Measurements from ENCODE around the gene PRKCZ.

PRKCZ gene

DNA sequence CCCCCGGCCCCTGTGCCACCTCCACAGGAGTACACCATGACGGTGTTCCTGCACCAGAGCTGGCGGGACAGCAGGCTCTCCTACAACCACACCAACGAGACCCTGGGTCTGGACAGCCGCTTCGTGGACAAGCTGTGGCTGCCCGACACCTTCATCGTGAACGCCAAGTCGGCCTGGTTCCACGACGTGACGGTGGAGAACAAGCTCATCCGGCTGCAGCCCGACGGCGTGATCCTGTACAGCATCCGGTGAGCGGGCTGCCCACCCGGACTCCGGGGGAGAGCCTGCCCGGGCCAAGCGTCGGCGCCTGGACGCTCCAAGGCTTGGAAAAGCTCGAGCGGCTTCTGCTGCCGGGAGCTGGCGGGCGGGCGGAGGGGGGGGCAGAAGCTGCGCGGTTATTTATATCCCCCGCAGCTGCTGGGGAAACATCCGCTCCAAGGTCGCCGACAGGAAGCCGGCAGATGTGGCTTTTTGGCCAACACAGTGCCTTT is 24.7 kb upstream of the PRKCZ start:
- no peak overlapping the region for H3K4me3 ChIP-seq (ENCODE audit: extremely low read depth, insufficient read depth, low read length, poor library complexity, severe bottlenecking)
- no peaks in the 10 kb centered on the region for H3K9me3 ChIP-seq (ENCODE audit: control insufficient read depth, low read length)
- H3K4me1 ChIP-seq (ENCODE audit: control insufficient read depth, insufficient read depth, low read length, poor library complexity, severe bottlenecking) = no peaks in the 10 kb centered on the region
- no peak overlapping the region for H3K27ac ChIP-seq (ENCODE audit: low read depth, low read length, severe bottlenecking)
- 91 to 95% methylated on average over 29 to 32 of the region's 39 CpGs for WGBS, 2 experiments (ENCODE audit: insufficient coverage in 2 of 2)
- H3K36me3 ChIP-seq (ENCODE audit: control insufficient read depth, insufficient read depth, low read length) = no peaks in the 10 kb centered on the region

DNA sequence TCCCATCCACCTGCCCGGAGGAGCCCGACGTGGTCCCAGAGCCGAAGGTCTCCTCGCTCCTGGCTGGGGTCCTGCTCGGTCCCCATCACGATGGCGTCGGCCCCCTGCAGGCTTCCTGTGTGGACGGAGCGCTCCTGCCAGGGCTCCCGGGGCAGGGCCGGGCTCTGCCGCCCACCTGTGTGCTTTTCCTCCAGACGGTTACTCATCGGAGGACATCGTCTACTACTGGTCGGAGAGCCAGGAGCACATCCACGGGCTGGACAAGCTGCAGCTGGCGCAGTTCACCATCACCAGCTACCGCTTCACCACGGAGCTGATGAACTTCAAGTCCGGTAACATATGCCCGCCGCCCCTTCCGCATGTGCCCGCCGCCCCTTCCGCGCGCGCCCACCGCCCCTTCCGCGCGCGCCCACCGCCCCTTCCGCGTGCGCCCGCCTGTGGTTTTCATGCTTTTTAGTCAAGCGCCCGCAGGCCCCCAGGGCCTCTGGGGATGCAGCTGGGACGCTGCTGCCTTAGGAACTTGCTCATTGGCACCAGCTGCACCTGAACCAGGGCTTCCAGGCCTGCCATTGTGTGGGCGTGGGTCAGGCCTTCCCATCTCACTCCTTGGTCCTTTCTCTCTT is 22.1 kb upstream of the PRKCZ start:
- H3K9me3 ChIP-seq (ENCODE audit: control insufficient read depth, low read length) = no peaks in the 10 kb centered on the region
- H3K4me1 ChIP-seq (ENCODE audit: control insufficient read depth, insufficient read depth, low read length, poor library complexity, severe bottlenecking) = no peaks in the 10 kb centered on the region
- no peak overlapping the region for H3K4me3 ChIP-seq (ENCODE audit: extremely low read depth, insufficient read depth, low read length, poor library complexity, severe bottlenecking)
- H3K36me3 ChIP-seq (ENCODE audit: control insufficient read depth, insufficient read depth, low read length) = no peaks in the 10 kb centered on the region
- no peak overlapping the region for H3K27ac ChIP-seq (ENCODE audit: low read depth, low read length, severe bottlenecking)
- 89 to 93% methylated on average over 45 of the region's 46 CpGs for WGBS, 2 experiments (ENCODE audit: insufficient coverage in 2 of 2)

DNA sequence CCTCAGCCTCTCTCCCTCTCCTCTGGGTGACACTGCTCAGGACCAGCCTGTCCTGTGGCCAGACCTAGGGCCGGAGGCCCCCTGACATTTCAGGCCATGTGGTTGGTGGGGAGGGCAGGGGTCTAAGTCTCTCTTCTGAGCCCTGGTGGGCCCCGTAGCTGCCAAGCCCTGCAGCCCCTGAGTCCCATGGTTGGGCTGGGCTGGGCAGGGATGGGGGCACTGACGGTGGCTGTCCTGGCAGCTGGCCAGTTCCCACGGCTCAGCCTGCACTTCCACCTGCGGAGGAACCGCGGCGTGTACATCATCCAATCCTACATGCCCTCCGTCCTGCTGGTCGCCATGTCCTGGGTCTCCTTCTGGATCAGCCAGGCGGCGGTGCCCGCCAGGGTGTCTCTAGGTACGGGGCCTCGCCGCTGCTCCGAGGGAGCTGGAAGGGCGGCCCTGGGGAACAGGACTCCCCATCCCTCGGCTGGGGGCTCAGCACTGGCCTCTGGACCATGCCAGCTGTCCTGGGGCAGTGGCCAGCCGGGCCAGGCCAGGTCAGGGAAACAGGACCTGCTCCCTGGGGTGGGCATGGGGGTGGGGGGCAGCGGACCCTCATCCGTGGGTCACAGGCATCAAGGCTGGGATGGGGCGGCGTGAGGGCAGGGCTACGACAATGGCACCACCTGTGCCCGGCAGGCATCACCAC is 21.2 kb upstream of the PRKCZ start:
- Histone ChIP-seq H3K4me1 (ENCODE audit: control insufficient read depth, insufficient read depth, low read length, poor library complexity, severe bottlenecking) (no peaks in the 10 kb centered on the region), H3K36me3 (ENCODE audit: control insufficient read depth, insufficient read depth, low read length) (no peaks in the 10 kb centered on the region), H3K9me3 (ENCODE audit: control insufficient read depth, low read length) (no peaks in the 10 kb centered on the region), H3K4me3 (ENCODE audit: extremely low read depth, insufficient read depth, low read length, poor library complexity, severe bottlenecking) (no peak overlapping the region), H3K27ac (ENCODE audit: low read depth, low read length, severe bottlenecking) (no peak overlapping the region)
- 94 to 97% methylated on average over 20 to 24 of the region's 26 CpGs for WGBS, 2 experiments (ENCODE audit: insufficient coverage in 2 of 2)

DNA sequence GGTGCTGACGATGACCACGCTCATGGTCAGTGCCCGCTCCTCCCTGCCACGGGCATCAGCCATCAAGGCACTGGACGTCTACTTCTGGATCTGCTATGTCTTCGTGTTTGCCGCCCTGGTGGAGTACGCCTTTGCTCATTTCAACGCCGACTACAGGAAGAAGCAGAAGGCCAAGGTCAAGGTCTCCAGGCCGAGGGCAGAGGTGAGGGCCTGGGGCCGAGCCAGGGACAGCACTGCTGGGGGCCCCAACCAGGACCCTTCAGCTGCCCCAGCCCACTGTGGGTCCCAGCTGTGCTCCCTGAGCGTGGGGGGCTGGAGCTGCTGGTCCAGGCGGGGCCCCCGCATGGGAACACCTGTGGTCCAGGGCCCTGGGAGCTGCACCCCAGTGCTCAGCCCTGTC is 20.6 kb upstream of the PRKCZ start:
- WGBS, 2 experiments (ENCODE audit: insufficient coverage in 2 of 2) = 92 to 93% methylated on average over 12 to 15 of the region's 15 CpGs
- H3K9me3 ChIP-seq (ENCODE audit: control insufficient read depth, low read length) = no peaks in the 10 kb centered on the region
- no peaks in the 10 kb centered on the region for H3K4me1 ChIP-seq (ENCODE audit: control insufficient read depth, insufficient read depth, low read length, poor library complexity, severe bottlenecking)
- no peak overlapping the region for H3K4me3 ChIP-seq (ENCODE audit: extremely low read depth, insufficient read depth, low read length, poor library complexity, severe bottlenecking)
- no peak overlapping the region for H3K27ac ChIP-seq (ENCODE audit: low read depth, low read length, severe bottlenecking)
- no peaks in the 10 kb centered on the region for H3K36me3 ChIP-seq (ENCODE audit: control insufficient read depth, insufficient read depth, low read length)

DNA sequence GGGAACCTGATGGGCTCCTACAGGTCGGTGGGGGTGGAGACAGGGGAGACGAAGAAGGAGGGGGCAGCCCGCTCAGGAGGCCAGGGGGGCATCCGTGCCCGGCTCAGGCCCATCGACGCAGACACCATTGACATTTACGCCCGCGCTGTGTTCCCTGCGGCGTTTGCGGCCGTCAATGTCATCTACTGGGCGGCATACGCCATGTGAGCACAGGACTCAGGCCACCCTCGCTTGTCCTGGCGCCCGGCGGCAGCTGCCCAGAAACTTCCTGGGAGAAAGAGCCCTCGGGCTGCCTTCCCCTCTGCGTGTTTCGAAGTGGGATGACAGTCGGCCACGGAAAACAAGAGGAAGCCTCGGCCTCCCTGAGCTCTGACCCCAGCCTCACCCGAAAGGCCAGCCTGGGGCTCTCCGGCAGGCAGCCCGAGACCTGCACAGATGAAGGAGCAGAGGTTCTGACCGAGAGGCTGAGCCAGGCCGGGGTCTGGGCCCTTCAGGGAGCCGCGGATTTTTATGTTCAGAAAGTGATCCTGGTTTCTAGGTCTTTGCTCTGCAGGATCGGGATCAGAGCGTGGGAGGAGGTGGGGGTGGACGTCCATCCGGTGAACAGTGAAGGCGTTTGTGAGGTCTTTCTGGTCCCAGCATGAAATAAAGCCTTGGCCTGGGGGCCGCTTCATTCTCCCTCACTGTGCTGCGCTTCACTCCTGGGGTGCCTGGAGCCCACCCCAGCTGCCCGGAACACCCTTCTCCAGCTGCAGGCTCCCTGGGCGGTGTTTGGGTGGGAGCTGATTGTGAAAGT is 19.9 kb upstream of the PRKCZ start:
- 90 to 92% methylated on average over 36 to 40 of the region's 42 CpGs for WGBS, 2 experiments (ENCODE audit: insufficient coverage in 2 of 2)
- no peaks in the 10 kb centered on the region for H3K4me1 ChIP-seq (ENCODE audit: control insufficient read depth, insufficient read depth, low read length, poor library complexity, severe bottlenecking)
- H3K4me3 ChIP-seq (ENCODE audit: extremely low read depth, insufficient read depth, low read length, poor library complexity, severe bottlenecking) = no peak overlapping the region
- H3K27ac ChIP-seq (ENCODE audit: low read depth, low read length, severe bottlenecking) = no peak overlapping the region
- no peaks in the 10 kb centered on the region for H3K36me3 ChIP-seq (ENCODE audit: control insufficient read depth, insufficient read depth, low read length)
- H3K9me3 ChIP-seq (ENCODE audit: control insufficient read depth, low read length) = no peaks in the 10 kb centered on the region

DNA sequence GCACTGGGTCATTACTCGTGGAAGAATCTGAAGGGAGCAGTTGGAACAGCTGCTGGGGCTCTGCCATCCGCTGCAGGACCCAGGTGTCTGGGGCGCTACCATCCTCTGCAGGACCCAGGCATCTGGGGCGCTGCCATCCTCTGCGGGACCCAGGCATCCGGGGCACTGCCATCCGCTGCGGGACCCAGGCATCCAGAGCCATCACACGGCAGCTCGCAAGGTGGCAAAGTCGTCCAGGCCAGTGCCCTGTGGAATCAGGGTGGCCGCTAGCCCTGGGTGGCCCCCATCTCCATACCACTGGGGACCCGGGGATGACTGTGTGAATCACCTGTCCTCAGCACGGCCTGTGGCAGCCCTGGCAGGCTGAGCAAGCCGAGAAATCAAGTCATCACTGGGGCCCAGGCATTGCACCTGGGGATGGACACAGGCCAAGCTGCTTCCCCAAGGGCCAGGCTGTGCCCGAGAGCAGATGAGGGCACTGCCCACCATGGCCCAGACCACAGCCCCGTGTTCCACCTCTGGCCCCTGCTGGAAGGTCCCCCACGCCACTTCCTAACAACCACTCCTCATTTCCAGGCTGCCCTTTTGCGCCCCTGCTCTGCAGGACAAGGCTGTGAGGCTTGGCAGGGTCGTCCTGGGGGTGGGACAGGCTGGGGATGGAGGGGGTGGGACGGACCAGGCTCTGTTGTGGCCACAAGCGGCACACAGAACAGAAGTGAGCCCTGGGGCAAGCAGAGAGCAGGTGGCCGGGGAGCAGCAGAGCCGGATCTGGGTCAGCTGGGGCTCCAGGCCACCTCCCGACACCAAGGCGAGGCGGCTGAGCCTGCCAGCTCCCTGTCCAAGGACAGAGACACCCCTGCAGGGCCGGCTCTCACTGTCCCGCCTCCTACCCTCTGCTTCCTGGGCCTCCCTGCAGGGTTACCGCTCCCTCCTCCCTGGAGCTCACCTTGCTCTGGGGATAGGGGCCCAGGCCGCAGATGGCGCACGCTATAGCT is 18.4 kb upstream of the PRKCZ start:
- H3K27ac ChIP-seq (ENCODE audit: low read depth, low read length, severe bottlenecking) = no peak overlapping the region
- H3K9me3 ChIP-seq (ENCODE audit: control insufficient read depth, low read length) = no peaks in the 10 kb centered on the region
- no peaks in the 10 kb centered on the region for H3K4me1 ChIP-seq (ENCODE audit: control insufficient read depth, insufficient read depth, low read length, poor library complexity, severe bottlenecking)
- WGBS, 2 experiments (ENCODE audit: insufficient coverage in 2 of 2) = 84 to 87% methylated on average over 21 to 28 of the region's 33 CpGs
- no peak overlapping the region for H3K4me3 ChIP-seq (ENCODE audit: extremely low read depth, insufficient read depth, low read length, poor library complexity, severe bottlenecking)
- H3K36me3 ChIP-seq (ENCODE audit: control insufficient read depth, insufficient read depth, low read length) = no peaks in the 10 kb centered on the region

DNA sequence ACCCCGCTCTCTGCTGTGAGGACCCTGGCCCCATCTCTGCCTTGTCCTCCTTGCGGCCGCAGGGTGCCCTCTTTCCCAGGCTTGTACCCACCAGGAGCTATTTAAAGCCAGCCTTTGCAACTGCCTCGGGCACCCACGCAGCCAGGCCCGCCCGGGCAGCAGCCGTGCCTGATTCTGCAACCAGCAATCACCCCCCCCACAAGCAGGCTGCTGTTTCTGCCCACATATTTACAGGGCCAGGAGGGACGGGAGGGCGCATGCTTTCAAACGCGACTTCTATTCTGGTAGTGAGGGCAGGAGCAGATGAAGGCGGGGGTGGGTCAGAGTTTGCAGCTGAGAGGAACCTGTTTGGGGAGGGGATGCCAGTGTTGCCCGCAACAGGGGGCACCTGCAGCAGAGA is 17.5 kb upstream of the PRKCZ start:
- Histone ChIP-seq H3K27ac (ENCODE audit: low read depth, low read length, severe bottlenecking) (no peak overlapping the region), H3K4me1 (ENCODE audit: control insufficient read depth, insufficient read depth, low read length, poor library complexity, severe bottlenecking) (no peaks in the 10 kb centered on the region), H3K9me3 (ENCODE audit: control insufficient read depth, low read length) (no peaks in the 10 kb centered on the region), H3K36me3 (ENCODE audit: control insufficient read depth, insufficient read depth, low read length) (no peaks in the 10 kb centered on the region), H3K4me3 (ENCODE audit: extremely low read depth, insufficient read depth, low read length, poor library complexity, severe bottlenecking) (no peak overlapping the region)
- 76 to 82% methylated on average over 12 to 13 of the region's 14 CpGs for WGBS, 2 experiments (ENCODE audit: insufficient coverage in 2 of 2)

DNA sequence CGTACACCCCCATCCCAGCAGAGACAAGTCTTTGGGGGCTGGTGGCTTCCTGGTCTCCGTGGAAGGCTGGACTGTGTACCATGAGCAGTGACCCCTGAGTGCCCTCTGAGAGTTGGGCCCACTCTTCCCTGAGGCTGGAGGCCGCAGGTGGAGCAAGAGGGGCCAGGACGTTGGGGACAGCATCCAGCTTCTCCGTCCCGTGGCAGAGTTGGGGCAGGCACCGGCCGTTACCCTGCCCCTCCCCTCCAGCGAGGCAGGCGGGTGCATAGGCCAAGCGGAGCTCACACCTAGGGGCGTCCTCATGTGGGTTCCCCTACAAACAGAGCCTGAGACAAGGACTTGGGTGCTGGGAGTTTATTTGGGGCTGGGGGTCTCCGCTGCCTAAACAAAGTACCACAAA is 17.0 kb upstream of the PRKCZ start:
- WGBS, 2 experiments (ENCODE audit: insufficient coverage in 2 of 2) = 84 to 85% methylated on average over 9 to 13 of the region's 13 CpGs
- no peak overlapping the region for H3K4me3 ChIP-seq (ENCODE audit: extremely low read depth, insufficient read depth, low read length, poor library complexity, severe bottlenecking)

DNA sequence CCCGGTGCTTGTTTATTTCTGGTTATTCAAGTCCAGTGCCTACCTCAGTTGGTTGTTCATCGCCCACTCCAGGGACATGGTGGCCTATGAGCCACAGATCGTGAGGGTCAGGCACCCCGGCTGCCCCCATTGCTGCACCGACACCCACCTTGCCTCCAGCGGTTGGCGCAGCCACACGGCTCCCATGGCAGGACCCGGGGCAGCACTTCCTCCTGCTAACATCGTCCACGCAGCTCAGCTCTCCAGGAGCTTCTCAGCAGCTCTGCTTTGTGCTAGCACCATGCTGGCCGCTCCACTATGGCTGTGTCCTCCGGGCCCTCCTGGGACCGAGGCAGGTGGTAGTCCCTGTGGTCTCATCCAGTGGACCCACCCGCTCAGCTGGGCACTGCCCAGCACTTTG is 13.9 kb upstream of the PRKCZ start:
- Histone ChIP-seq H3K36me3 (ENCODE audit: control insufficient read depth, insufficient read depth, low read length) (no peaks in the 10 kb centered on the region), H3K4me3 (ENCODE audit: extremely low read depth, insufficient read depth, low read length, poor library complexity, severe bottlenecking) (no peak overlapping the region), H3K27ac (ENCODE audit: low read depth, low read length, severe bottlenecking) (no peak overlapping the region), H3K9me3 (ENCODE audit: control insufficient read depth, low read length) (no peaks in the 10 kb centered on the region), H3K4me1 (ENCODE audit: control insufficient read depth, insufficient read depth, low read length, poor library complexity, severe bottlenecking) (no peaks in the 10 kb centered on the region)
- 83 to 91% methylated on average over 8 to 14 of the region's 15 CpGs for WGBS, 2 experiments (ENCODE audit: insufficient coverage in 2 of 2)

More for the DNA sequence above, 17.0 kb upstream of the PRKCZ start:
- no peaks in the 10 kb centered on the region for H3K9me3 ChIP-seq (ENCODE audit: control insufficient read depth, low read length)
- no peaks in the 10 kb centered on the region for H3K4me1 ChIP-seq (ENCODE audit: control insufficient read depth, insufficient read depth, low read length, poor library complexity, severe bottlenecking)
- H3K36me3 ChIP-seq (ENCODE audit: control insufficient read depth, insufficient read depth, low read length) = no peaks in the 10 kb centered on the region
- H3K27ac ChIP-seq (ENCODE audit: low read depth, low read length, severe bottlenecking) = no peak overlapping the region
